Effector memory CD4-positive, alpha-beta T cell (primary cell): ENCODE measurements around the gene BACH2.

ENCODE experiments used
- DNase-seq, 3 donors: peaks; one replicate each; pipeline ENCODE4 v3.0.0-alpha.2; 2020
- H3K27ac ChIP-seq: 2 replicates; pipeline ENCODE4 v1.7.0; 2013; ENCODE audit warnings: mild to moderate bottlenecking, low read length, moderate library complexity; ENCODE audit not compliant: insufficient read depth, poor library complexity, severe bottlenecking
- H3K27me3 ChIP-seq: replicated peaks from 2 replicates; pipeline ENCODE4 v1.7.0; 2013; ENCODE audit warnings: mild to moderate bottlenecking, low read length; ENCODE audit not compliant: insufficient read depth, control insufficient read depth, poor library complexity, severe bottlenecking
- H3K36me3 ChIP-seq: 2 replicates; pipeline ENCODE4 v1.7.0; 2013; ENCODE audit warnings: mild to moderate bottlenecking, low read length, moderate library complexity; ENCODE audit not compliant: control insufficient read depth, insufficient read depth
- H3K4me1 ChIP-seq: 2 replicates; pipeline ENCODE4 v1.7.0; 2013; ENCODE audit warnings: low read length, mild to moderate bottlenecking; ENCODE audit not compliant: control insufficient read depth, insufficient read depth, poor library complexity, severe bottlenecking
- H3K4me3 ChIP-seq: 2 replicates; pipeline ENCODE4 v1.7.0; 2013; ENCODE audit warnings: low read length, low read depth, mild to moderate bottlenecking; ENCODE audit not compliant: insufficient read depth, poor library complexity, severe bottlenecking
- H3K9me3 ChIP-seq: 2 replicates; pipeline ENCODE4 v1.7.0; 2013; ENCODE audit warnings: mild to moderate bottlenecking, low read length, moderate library complexity; ENCODE audit not compliant: control insufficient read depth

The BACH2 gene

DNA sequence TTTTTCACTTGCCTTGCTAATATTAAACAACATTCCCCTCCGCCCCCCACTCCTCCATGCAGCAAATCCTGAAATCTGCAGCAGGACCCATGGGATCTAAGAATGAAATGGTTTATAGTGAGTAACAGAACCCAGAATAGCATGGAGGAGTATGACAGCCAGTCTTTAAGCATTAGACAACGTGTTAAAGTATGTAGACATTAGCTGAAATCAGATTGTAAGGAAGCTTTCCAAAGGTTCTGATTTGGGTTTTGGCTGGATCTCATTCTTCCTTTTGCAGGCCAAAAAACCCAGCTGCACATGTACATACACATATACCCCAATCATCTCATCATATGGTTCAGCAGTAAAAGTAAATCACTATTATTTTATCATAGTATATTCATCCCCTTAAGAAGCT is 275.9 kb downstream of the BACH2 start:
- Histone ChIP-seq H3K4me3 (no peak overlapping the region), H3K27ac (no peak overlapping the region), H3K9me3 (no peaks in the 10 kb centered on the region), H3K27me3 (no peaks in the 10 kb centered on the region), H3K4me1 (no peaks in the 10 kb centered on the region), H3K36me3 (peaks cover 6% of the 10 kb centered on the region)
- no peak for DNase-seq

DNA sequence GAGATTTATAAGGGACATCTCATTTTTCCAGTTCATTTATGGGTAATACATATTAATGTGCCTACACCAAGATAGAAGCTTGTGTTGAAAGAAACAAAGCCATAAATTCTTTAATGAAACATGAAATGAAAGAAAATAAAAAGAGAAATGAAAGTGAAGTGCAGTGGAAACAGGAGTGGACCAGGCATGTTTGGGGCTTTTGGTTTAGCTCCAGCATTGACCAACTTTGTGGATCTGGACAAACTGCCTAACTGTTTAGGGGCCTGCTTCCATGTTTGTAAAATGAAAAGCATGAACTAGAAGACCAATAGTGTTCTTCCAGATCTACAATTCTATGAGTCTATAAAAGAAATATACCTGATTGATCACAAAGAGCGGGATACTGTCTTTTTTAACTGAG is 277.4 kb downstream of the BACH2 start:
- no peak for DNase-seq
- no peak overlapping the region for H3K4me3 ChIP-seq
- H3K27me3 ChIP-seq, result no peaks in the 10 kb centered on the region
- H3K4me1 ChIP-seq, result no peaks in the 10 kb centered on the region
- no peak overlapping the region for H3K27ac ChIP-seq
- H3K36me3 ChIP-seq, result peaks cover 6% of the 10 kb centered on the region
- H3K9me3 ChIP-seq, result no peaks in the 10 kb centered on the region

DNA sequence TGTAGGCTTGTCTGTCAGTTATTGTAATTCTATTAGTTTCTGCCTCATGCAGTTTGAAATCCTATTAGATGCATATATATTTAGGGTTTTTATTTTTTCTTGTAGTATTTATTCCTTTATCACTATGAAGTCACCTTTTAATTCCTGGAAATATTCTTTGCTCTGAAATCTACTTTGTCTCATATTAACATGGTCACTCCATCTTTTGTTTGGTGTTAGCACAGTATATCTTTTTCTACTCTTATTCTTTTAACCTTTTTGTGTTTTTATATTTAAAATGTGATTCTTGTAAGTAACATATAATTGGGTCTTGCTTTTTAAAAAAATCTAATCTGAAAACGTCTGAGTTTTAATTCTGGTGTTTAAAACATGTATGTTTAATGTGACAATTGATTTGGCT is 280.8 kb downstream of the BACH2 start:
- Histone ChIP-seq H3K27ac (no peak overlapping the region), H3K36me3 (peaks cover 6% of the 10 kb centered on the region), H3K4me1 (no peaks in the 10 kb centered on the region), H3K27me3 (no peaks in the 10 kb centered on the region), H3K4me3 (no peak overlapping the region), H3K9me3 (no peaks in the 10 kb centered on the region)
- no peak for DNase-seq

DNA sequence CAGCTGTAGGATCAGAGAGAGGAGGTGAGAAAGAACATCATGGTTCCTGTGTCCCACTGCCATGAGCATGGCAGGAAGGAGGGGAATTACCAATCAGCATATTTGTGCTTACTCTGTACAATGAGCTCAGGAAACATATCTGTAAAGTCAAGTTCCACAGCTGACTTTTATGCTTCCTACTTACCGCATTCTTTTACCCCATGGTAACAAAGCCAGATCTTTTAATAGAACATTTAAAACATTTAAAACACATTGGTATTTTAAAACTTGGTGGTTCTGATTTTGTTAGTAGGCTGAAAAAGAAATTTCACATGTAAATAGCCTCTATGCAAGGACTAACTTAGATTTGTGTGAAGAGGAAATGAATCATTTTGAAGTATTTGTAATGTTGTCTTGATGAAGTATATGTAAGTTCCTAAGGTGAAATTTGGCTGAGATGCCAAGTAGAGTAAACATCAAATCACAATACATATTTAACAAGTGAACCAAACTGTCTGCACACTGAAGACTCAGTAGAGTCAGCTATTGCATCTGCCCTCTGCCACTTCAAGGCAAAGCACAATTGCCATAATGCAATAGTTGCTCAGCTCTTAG is 287.6 kb downstream of the BACH2 start:
- Histone ChIP-seq H3K4me3 (no peak overlapping the region), H3K27me3 (no peaks in the 10 kb centered on the region), H3K9me3 (no peaks in the 10 kb centered on the region), H3K4me1 (no peaks in the 10 kb centered on the region), H3K27ac (no peak overlapping the region), H3K36me3 (peaks cover 15% of the 10 kb centered on the region)
- no peak for DNase-seq

DNA sequence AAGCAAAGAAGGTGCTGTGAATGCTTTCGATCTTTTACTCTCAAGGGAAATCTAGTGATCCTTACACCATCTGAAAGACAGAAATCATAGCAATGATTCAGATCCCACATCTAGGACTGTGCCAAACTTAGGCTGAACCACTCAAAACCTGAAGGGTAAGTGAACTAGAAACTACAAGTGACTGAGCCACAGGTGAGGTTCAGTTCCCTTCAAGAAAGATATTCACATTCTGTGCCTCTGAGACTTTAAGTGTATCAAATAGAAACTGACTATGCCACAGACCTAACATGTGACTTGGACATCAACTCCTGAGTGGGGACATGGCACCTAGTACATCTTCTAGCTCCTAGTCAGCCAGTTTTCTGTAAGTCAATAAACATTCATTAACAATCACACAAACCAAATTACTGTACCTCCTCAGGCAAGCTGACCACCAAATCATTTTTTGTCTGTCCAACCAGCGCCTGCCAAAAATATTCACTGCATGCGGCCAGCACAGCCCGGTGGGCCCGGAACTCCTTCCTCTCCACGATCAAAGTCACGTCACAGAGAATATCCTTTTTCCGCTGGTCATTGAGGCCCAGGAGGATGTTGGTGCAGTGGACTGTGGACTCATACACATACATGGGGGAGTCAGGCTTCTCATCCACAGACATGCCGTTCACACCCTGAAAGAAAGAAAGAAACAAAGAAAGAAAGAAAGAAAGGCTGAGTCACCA is 288.3 kb downstream of the BACH2 start:
- no peaks in the 10 kb centered on the region for H3K9me3 ChIP-seq
- no peaks in the 10 kb centered on the region for H3K27me3 ChIP-seq
- no peak overlapping the region for H3K4me3 ChIP-seq
- H3K36me3 ChIP-seq, result peaks cover 15% of the 10 kb centered on the region
- DNase-seq, result no peak
- H3K27ac ChIP-seq, result no peak overlapping the region
- no peaks in the 10 kb centered on the region for H3K4me1 ChIP-seq

DNA sequence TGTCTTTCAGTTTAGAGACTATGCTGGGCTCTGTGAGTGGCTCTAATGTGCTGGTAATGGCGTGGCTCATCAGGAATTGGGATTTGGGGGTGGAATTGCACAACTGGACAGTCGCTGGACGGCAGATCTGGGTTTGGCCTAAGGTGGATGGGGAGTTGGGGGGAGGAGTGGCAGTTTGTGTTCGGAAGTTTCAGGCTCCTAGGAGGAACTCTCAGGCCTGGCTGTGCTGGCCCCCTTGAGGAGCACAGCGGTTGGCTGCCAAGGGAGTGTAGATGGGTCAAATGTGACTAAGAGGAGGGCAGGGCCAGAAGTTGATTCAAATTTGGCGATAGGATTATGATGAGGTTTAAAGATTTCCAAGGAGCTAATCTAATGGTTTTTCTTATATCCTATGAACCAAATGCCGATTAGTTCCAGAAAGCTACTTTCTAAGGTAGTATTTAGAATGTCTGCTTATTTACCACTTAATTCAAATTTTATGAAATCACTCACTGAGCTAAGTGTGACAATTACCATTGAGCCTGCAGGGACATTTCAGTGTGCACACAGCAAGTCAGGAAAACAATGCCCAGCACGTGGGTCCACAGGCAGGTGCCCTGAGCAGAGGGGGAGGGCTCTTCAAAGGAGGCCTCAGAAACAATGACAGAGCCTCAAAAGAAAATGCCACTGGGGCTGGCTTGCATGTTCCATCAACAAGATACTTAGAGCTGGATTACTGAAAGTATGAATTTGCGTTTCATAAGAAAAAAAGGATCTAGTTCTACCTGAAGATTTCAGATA is 291.4 kb downstream of the BACH2 start:
- Histone ChIP-seq H3K36me3 (peaks cover 18% of the 10 kb centered on the region), H3K4me3 (no peak overlapping the region), H3K9me3 (no peaks in the 10 kb centered on the region), H3K4me1 (no peaks in the 10 kb centered on the region), H3K27me3 (no peaks in the 10 kb centered on the region), H3K27ac (no peak overlapping the region)
- no peak for DNase-seq

DNA sequence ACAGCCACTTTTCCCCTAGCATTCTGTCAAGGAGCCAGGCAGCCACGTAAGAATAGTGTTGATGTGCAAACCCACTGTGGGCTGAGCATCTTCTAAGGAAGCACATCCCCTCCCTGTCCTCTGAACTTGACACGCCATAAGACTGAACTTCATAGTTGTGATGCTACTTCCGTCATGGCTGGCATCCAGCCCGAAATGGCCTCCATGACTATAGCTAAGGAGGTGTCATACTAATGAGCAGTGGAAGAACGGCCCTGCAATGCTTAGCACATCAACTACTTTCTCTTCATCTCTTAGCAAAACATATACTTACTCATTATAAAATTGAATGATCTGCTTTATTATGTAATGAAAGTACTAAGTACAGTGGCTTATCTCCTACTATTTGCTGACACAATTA is 292.1 kb downstream of the BACH2 start:
- Histone ChIP-seq H3K36me3 (peaks cover 18% of the 10 kb centered on the region), H3K27ac (no peak overlapping the region), H3K4me3 (no peak overlapping the region), H3K4me1 (no peaks in the 10 kb centered on the region), H3K27me3 (no peaks in the 10 kb centered on the region), H3K9me3 (no peaks in the 10 kb centered on the region)
- DNase-seq, result no peak

DNA sequence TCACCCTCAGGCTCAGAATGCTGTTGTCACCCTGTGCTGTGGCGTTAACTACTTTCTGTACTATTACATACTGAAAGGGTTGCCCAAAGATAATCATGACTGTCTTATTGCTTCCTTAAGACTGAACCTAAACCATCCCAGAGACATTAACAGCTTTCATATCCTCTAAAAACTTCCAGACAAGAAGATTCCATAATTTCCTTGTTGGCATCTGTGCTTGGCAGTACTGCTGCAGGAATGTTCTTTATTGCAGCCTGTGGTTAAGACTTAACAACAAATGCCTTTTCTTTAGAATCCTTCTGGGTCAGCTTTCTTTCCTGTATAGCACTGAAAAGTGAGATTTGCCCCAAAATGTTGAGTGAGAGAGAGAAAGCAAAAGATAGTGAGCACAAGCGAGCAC is 292.7 kb downstream of the BACH2 start:
- H3K4me3 ChIP-seq, result no peak overlapping the region
- H3K36me3 ChIP-seq, result peaks cover 18% of the 10 kb centered on the region
- no peaks in the 10 kb centered on the region for H3K27me3 ChIP-seq
- no peak overlapping the region for H3K27ac ChIP-seq
- no peak for DNase-seq
- H3K4me1 ChIP-seq, result no peaks in the 10 kb centered on the region
- H3K9me3 ChIP-seq, result no peaks in the 10 kb centered on the region

DNA sequence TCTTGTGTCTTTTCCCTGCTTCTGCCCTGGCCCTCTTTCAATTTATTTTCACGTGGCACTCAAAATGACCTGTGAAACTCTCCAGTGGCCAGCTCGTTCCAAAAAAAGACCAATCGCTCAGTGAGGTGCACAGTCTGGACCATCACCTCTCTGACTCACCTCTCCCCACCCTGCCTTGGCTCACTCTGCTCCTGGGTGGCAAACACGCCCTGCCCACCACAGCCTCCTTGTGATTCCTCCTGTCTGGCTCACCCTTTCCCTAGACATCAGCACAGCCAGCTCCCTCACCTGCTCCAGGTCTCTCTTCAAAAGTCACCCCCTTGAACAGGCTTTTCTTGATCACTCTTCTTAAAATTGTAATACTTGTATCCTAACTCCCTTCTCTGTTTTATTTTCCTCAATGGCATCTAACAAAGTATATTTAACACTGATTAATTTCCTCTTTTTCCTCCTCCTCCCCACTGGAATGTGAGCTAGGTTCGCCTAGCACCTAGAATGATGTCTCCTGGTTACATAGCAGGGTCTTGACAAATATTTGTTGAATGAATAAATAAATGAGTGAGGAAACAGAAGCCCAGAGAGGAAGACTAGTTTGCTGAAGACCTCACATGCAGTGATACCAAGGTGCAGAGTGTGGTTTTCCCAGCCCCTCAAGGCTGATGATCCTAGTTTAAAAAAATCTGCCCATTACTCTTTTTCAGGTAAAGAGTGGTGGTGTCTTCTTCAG is 293.4 kb downstream of the BACH2 start:
- DNase-seq, result no peak
- Histone ChIP-seq H3K27ac (no peak overlapping the region), H3K9me3 (no peaks in the 10 kb centered on the region), H3K4me3 (no peak overlapping the region), H3K27me3 (no peaks in the 10 kb centered on the region), H3K4me1 (no peaks in the 10 kb centered on the region), H3K36me3 (peaks cover 14% of the 10 kb centered on the region)
